Measurements from ENCODE around the gene SEMA3E. TPM values are rescaled to one million over a fixed set of nuclear protein-coding genes. Genes with fewer than 3 reads are reported as not detected.

The SEMA3E gene
- total RNA-seq, 4 donors from 2014 or later, result 0.94 to 6.9 (median 2.2) TPM

DNA sequence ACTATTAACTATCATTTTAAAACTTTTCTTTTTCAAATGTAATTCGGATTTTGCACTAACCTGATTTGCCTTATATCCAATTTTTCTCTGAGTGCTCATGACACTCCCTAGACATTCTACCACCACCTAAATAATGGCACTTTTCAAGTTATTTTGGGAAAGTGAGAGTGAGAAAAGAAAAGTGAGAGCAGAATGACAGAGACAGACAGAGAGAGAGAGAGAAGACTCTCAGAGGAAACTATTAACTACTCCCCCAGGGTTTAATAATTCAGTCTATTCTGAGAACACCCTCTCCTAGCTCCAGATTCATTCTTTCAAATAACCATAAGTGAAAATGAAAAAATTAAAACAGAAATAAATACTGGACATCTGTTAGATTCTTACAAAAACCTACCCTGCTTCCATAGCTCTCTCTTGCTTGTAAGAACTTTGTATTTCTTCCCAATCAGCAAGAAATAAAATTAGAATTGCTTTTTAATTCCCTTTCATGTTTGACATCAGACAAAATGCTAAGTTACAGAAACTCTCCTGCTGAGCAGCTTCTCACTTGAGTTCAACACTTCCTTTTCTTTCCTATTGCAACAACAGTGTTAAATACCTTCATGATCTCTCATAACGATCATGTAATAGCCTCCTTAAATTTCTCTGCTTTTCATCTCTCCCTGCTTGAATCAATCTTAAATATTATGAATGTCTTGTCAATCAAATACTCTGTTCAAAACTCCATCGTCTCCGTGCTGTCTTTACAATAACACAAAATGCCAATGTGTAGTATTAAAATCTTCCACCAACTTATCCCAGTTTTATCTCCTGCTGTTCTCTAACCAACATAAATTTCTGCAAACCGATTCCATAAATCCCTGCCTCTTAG lies 191.7 kb downstream of the SEMA3E start:
- Histone ChIP-seq H3K4me1 (no peaks in the 10 kb centered on the region), H3K27ac (no peak overlapping the region), H3K4me3 (replicated peaks in 1 of 3) (no peak overlapping the region), H3K9me3 (no peaks in the 10 kb centered on the region), H3K36me3 (no peaks in the 10 kb centered on the region), H3K27me3 (no peaks in the 10 kb centered on the region)
- WGBS, 2 donors, result 50 to 51% methylated on average over 5 of the region's 5 CpGs
- intact Hi-C loops (cut with DNase I), result no loop called here
- DNase-seq, result no peak
- TF ChIP-seq, protein P1, sequence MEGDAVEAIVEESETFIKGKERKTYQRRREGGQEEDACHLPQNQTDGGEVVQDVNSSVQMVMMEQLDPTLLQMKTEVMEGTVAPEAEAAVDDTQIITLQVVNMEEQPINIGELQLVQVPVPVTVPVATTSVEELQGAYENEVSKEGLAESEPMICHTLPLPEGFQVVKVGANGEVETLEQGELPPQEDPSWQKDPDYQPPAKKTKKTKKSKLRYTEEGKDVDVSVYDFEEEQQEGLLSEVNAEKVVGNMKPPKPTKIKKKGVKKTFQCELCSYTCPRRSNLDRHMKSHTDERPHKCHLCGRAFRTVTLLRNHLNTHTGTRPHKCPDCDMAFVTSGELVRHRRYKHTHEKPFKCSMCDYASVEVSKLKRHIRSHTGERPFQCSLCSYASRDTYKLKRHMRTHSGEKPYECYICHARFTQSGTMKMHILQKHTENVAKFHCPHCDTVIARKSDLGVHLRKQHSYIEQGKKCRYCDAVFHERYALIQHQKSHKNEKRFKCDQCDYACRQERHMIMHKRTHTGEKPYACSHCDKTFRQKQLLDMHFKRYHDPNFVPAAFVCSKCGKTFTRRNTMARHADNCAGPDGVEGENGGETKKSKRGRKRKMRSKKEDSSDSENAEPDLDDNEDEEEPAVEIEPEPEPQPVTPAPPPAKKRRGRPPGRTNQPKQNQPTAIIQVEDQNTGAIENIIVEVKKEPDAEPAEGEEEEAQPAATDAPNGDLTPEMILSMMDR (IDR thresholded peaks at IDR 0.05), result no peak
- no peak for TF ChIP-seq POLR2A (IDR thresholded peaks at IDR 0.05)

- intact Hi-C loops (cut with DNase I), result no loop called here
- TF ChIP-seq POLR2A (IDR thresholded peaks at IDR 0.05), result no peak
- TF ChIP-seq, protein P1 (IDR thresholded peaks at IDR 0.05), result no peak
- H3K9me3 ChIP-seq, result no peaks in the 10 kb centered on the region
- no peak overlapping the region for H3K27ac ChIP-seq
- DNase-seq, result no peak
- no peaks in the 10 kb centered on the region for H3K4me1 ChIP-seq
- no peak overlapping the region for H3K4me3 ChIP-seq (replicated peaks in 1 of 3)
- no peaks in the 10 kb centered on the region for H3K36me3 ChIP-seq
- WGBS, 2 donors, result 92 to 95% methylated on average over 5 of the region's 5 CpGs
- H3K27me3 ChIP-seq, result no peaks in the 10 kb centered on the region
These were observed 192.5 kb downstream of the SEMA3E start for GRCh38 chr7:83456413-83456812.

- no peak overlapping the region for H3K4me3 ChIP-seq (replicated peaks in 1 of 3)
- 84 to 89% methylated on average over 5 of the region's 5 CpGs for WGBS, 2 donors
- no peaks in the 10 kb centered on the region for H3K4me1 ChIP-seq
- intact Hi-C loops (cut with DNase I), result no loop called here
- TF ChIP-seq, protein P1 (IDR thresholded peaks at IDR 0.05), result no peak
- H3K9me3 ChIP-seq, result no peaks in the 10 kb centered on the region
- DNase-seq, result no peak
- no peak overlapping the region for H3K27ac ChIP-seq
- no peaks in the 10 kb centered on the region for H3K36me3 ChIP-seq
- no peaks in the 10 kb centered on the region for H3K27me3 ChIP-seq
These were observed 193.3 kb downstream of the SEMA3E start for GRCh38 chr7:83455612-83456011.

DNA sequence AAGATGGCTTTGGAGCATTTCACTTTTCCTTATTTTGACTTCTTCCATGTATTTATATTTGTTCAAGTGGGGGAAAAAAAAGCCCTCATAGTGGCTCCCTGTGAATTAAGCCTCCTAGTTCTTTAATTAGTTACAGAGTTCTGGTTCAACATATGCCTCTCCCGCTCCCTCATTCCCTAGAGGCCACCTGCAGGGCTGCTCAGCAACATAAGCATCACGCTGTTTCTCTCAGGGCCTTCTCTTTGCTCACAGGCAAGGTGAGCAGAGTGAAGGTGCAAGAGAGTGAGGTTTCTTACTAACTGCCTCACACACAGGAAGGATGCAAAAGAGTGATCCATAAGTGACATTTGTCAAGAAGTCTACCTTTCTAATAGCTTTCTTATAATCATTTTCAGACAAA lies 196.7 kb downstream of the SEMA3E start:
- Histone ChIP-seq H3K4me3 (replicated peaks in 1 of 3) (no peak overlapping the region), H3K9me3 (no peaks in the 10 kb centered on the region), H3K27me3 (no peaks in the 10 kb centered on the region), H3K36me3 (no peaks in the 10 kb centered on the region), H3K27ac (no peak overlapping the region), H3K4me1 (no peaks in the 10 kb centered on the region)
- WGBS, 2 donors, result 42 to 70% methylated on average over 2 of the region's 2 CpGs
- no peak for DNase-seq
- TF ChIP-seq POLR2A (IDR thresholded peaks at IDR 0.05), result no peak
- TF ChIP-seq, protein P1 (IDR thresholded peaks at IDR 0.05), result no peak
- intact Hi-C loops (cut with DNase I), result no loop called here

DNA sequence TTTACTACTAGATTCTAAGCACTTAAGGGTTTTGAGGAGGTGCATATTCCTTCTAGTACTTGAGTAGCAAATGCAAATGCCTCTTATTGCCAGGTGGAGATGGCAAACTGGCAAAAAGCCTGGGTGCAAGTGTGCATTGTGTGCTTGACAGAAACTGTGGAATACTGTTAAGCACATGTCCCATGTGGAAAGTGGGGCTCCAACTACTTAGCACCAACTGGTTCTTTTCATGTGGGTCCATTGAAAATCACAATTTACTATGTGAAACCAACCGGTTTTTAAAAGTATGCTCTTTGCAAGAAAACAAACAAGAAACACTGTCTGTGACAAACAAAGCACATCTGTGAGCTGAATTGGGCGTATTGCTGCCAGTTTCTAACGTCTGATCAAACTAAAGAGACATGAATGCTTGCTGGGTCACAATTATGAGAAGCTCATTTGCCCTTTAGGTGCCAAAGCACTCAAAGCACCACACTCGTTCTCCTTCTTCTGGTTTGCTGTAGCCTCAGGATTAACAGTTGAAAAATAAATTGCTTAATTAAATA lies 197.4 kb downstream of the SEMA3E start:
- Histone ChIP-seq H3K4me3 (replicated peaks in 1 of 3) (no peak overlapping the region), H3K4me1 (no peaks in the 10 kb centered on the region), H3K9me3 (no peaks in the 10 kb centered on the region), H3K27me3 (no peaks in the 10 kb centered on the region), H3K27ac (no peak overlapping the region), H3K36me3 (no peaks in the 10 kb centered on the region)
- intact Hi-C loops (cut with DNase I), result no loop called here
- no peak for DNase-seq
- TF ChIP-seq, protein P1 (IDR thresholded peaks at IDR 0.05), result no peak
- no peak for TF ChIP-seq POLR2A (IDR thresholded peaks at IDR 0.05)
- 59 to 67% methylated on average over 4 of the region's 4 CpGs for WGBS, 2 donors

Measured in thyroid gland (tissue), 4 donors.